HK-2 (cell line): ENCODE data around the gene ADAMTSL1.

Experiments
- DNase-seq: peaks from one replicate; pipeline ENCODE4 v3.0.0-alpha.2; 2018; ENCODE audit not compliant: unreplicated experiment

The ADAMTSL1 gene

GRCh38 chr9:18461496-18461895 lies 12.5 kb upstream of the ADAMTSL1 start:
- DNase-seq: no peak

GRCh38 chr9:18463991-18464390 lies 10.0 kb upstream of the ADAMTSL1 start:
- DNase-seq: no peak

- no peak for DNase-seq
These were observed 7.9 kb upstream of the ADAMTSL1 start for GRCh38 chr9:18466101-18466500.

- DNase-seq: no peak
These were observed 6.3 kb upstream of the ADAMTSL1 start for GRCh38 chr9:18467696-18468095.

GRCh38 chr9:18472435-18472834 lies 1.5 kb upstream of the ADAMTSL1 start:
- DNase-seq: no peak

GRCh38 chr9:18472841-18473251 lies 1.1 kb upstream of the ADAMTSL1 start:
- DNase-seq: no peak

- no peak for DNase-seq
These were observed 830 bp downstream of the ADAMTSL1 start for GRCh38 chr9:18474783-18475182.

GRCh38 chr9:18477121-18477660 lies 3.2 kb downstream of the ADAMTSL1 start:
- DNase-seq: no peak

- no peak for DNase-seq
These were observed 3.8 kb downstream of the ADAMTSL1 start for GRCh38 chr9:18477719-18478118.

- no peak for DNase-seq
These were observed 4.8 kb downstream of the ADAMTSL1 start for GRCh38 chr9:18478501-18479361.

- no peak for DNase-seq
These were observed 5.5 kb downstream of the ADAMTSL1 start for GRCh38 chr9:18479405-18479804.

- no peak for DNase-seq
These were observed 6.7 kb downstream of the ADAMTSL1 start for GRCh38 chr9:18480662-18481093.

GRCh38 chr9:18482371-18482770 lies 8.4 kb downstream of the ADAMTSL1 start:
- no peak for DNase-seq

- no peak for DNase-seq
These were observed 11.8 kb downstream of the ADAMTSL1 start for GRCh38 chr9:18485714-18486113.

- no peak for DNase-seq
These were observed 13.7 kb downstream of the ADAMTSL1 start for GRCh38 chr9:18487611-18488010.

- no peak for DNase-seq
These were observed 14.9 kb downstream of the ADAMTSL1 start for GRCh38 chr9:18488886-18489285.

- DNase-seq: peak; percentile 4
These were observed 15.9 kb downstream of the ADAMTSL1 start for GRCh38 chr9:18489861-18490260.

GRCh38 chr9:18490641-18491370 lies 16.9 kb downstream of the ADAMTSL1 start:
- DNase-seq: peak; percentile 79

- DNase-seq: no peak
These were observed 18.7 kb downstream of the ADAMTSL1 start for GRCh38 chr9:18492612-18493011.

- DNase-seq: no peak
These were observed 19.6 kb downstream of the ADAMTSL1 start for GRCh38 chr9:18493451-18493993.

GRCh38 chr9:18495065-18495464 lies 21.1 kb downstream of the ADAMTSL1 start:
- DNase-seq: no peak

GRCh38 chr9:18496256-18497000 lies 22.5 kb downstream of the ADAMTSL1 start:
- no peak for DNase-seq
